Cardiac fibroblast (primary cell): Measurements from ENCODE around the gene CHPF2.

Source experiments
- DNase-seq, 2 donors: peaks; one replicate each; pipeline versions ENCODE4 v3.0.0 to v3.0.0-alpha.2; 2010; ENCODE audit warnings: low read depth in 2 of 2
- H3K4me3 ChIP-seq, 2 donors: replicated peaks in 1 of 2; 1 replicate in 1 of 2; 2 replicates in 1 of 2; pipeline ENCODE4 v1.5.1; 2011; ENCODE audit warnings: low read depth in 2 of 2, low read length in 2 of 2, mild to moderate bottlenecking in 2 of 2, moderate library complexity in 1 of 2
- TF ChIP-seq, protein P1 (sequence below): IDR thresholded peaks from one replicate; pipeline ENCODE4 v1.5.1; 2011; ENCODE audit warnings: low read depth, mild to moderate bottlenecking, low read length, inconsistent platforms

CHPF2 gene

GRCh38 chr7:151223728-151224127, 8.6 kb upstream of the CHPF2 start:
- H3K4me3 ChIP-seq: no peak overlapping the region
- no peak for DNase-seq
- TF ChIP-seq, protein P1, sequence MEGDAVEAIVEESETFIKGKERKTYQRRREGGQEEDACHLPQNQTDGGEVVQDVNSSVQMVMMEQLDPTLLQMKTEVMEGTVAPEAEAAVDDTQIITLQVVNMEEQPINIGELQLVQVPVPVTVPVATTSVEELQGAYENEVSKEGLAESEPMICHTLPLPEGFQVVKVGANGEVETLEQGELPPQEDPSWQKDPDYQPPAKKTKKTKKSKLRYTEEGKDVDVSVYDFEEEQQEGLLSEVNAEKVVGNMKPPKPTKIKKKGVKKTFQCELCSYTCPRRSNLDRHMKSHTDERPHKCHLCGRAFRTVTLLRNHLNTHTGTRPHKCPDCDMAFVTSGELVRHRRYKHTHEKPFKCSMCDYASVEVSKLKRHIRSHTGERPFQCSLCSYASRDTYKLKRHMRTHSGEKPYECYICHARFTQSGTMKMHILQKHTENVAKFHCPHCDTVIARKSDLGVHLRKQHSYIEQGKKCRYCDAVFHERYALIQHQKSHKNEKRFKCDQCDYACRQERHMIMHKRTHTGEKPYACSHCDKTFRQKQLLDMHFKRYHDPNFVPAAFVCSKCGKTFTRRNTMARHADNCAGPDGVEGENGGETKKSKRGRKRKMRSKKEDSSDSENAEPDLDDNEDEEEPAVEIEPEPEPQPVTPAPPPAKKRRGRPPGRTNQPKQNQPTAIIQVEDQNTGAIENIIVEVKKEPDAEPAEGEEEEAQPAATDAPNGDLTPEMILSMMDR: no peak

DNA sequence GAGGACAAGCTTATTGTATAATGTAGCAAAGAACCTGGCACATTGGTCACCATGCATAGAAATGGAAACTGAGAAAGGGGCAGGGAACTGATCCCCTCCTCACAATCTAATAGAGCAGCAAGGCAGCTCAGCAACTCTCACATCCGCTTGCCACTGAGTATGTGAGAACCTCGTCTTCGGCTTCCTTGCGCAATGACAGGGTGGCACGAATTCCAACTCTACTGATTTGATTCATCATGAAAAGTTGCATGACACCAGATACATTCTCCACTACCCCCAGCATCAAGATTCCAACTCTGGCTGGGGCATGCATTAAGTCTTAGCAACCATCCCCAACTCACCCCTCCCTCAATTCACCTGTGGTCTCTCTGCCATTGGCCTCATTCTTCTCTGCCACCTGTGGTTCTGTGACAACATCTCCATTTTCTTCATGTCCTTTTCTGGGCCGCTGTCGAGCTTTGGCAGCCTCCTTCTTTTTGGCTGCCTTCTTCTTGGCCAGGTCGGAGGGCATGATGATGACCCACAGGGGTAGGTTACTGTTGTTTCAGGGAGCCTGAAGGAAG, 6.3 kb upstream of the CHPF2 start:
- no peak for DNase-seq
- TF ChIP-seq, protein P1: no peak
- peak overlapping the region; percentile 84 to 90 for H3K4me3 ChIP-seq

- TF ChIP-seq, protein P1: no peak
- DNase-seq: no peak
Observed at GRCh38 chr7:151226560-151226874, 5.8 kb upstream of the CHPF2 start.

GRCh38 chr7:151226875-151227782, 5.2 kb upstream of the CHPF2 start, which contains the start of gene ABCF2:
Gene ABCF2 (minus strand): TSS chr7:151227205. CDS start chr7:151226458, 747 bp downstream.
- H3K4me3 ChIP-seq: peak within 1 kb of the TSS; percentile 84 to 90
- TF ChIP-seq, protein P1: no peak
- DNase-seq: peak; percentile 99

More at GRCh38 chr7:151226560-151226874, 5.8 kb upstream of the CHPF2 start:
- peak overlapping the region; percentile 84 to 90 for H3K4me3 ChIP-seq

- H3K4me3 ChIP-seq: peak overlapping the region; percentile 84 to 90
- no peak for DNase-seq
- TF ChIP-seq, protein P1: no peak
Observed at GRCh38 chr7:151228024-151228866, 4.0 kb upstream of the CHPF2 start.

DNA sequence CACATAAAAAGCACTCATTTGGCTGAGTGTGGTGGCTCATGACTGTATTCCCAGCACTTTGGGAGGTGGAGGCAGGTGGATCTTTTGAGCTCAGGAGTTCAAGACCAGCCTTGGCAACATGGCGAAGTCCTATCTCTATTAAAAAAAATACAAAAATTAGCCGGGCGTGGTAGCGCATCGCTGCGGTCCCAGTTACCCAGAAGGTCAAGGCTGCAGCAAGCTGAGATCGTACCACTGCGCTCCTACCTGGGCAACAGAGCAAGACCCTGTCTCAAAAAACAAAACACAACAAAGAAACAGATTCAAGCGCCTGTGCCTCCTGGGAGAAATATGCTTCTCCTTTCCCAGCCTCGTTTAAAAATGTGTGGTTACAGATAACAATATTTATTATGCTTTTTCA, 3.0 kb upstream of the CHPF2 start:
- no peak for DNase-seq
- no peak overlapping the region for H3K4me3 ChIP-seq
- TF ChIP-seq, protein P1: no peak
